ENCODE measurements around the gene TRIM41.
"Not testable (repeated sequence)": the region's sequence is repeated elsewhere in the genome, so short reads cannot be mapped to it uniquely, and the experiment has no call there.

Gene TRIM41

GRCh38 chr5:181223058-181223728 is at the start of gene TRIM41:
Gene TRIM41 (plus strand): TSS chr5:181223281. CDS start chr5:181224000, 719 bp downstream.
- DNase-seq (ENCODE audit: low read depth in 2 of 2) = peak; percentile 96 to 97

GRCh38 chr5:181173420-181174342 is 49.4 kb upstream of the TRIM41 start:
- DNase-seq (ENCODE audit: low read depth in 2 of 2) = peak; percentile 46 to 76

- DNase-seq (ENCODE audit: low read depth in 2 of 2) = no peak
Measured at GRCh38 chr5:181176254-181176952, 46.7 kb upstream of the TRIM41 start.

- DNase-seq (ENCODE audit: low read depth in 2 of 2) = not testable (repeated sequence)
Measured at GRCh38 chr5:181177559-181177958, 45.5 kb upstream of the TRIM41 start.

GRCh38 chr5:181181650-181182565 is 41.2 kb upstream of the TRIM41 start:
- no peak for DNase-seq (ENCODE audit: low read depth in 2 of 2)

- no peak for DNase-seq (ENCODE audit: low read depth in 2 of 2)
Measured at GRCh38 chr5:181182651-181183050, 40.4 kb upstream of the TRIM41 start.

- no peak for DNase-seq (ENCODE audit: low read depth in 2 of 2)
Measured at GRCh38 chr5:181184845-181185216, 38.2 kb upstream of the TRIM41 start.

- DNase-seq (ENCODE audit: low read depth in 2 of 2) = no peak
Measured at GRCh38 chr5:181185560-181185959, 37.5 kb upstream of the TRIM41 start.

GRCh38 chr5:181186022-181186421 is 37.1 kb upstream of the TRIM41 start:
- no peak for DNase-seq (ENCODE audit: low read depth in 2 of 2)

GRCh38 chr5:181186986-181187499 is 36.0 kb upstream of the TRIM41 start:
- DNase-seq (ENCODE audit: low read depth in 2 of 2) = no peak

- peak; percentile 63 to 78 for DNase-seq (ENCODE audit: low read depth in 2 of 2)
Measured at GRCh38 chr5:181187500-181188213, 35.4 kb upstream of the TRIM41 start.

GRCh38 chr5:181188700-181189362 is 34.2 kb upstream of the TRIM41 start:
- peak; percentile 66 to 80 for DNase-seq (ENCODE audit: low read depth in 2 of 2)

- peak; percentile 54 to 65 for DNase-seq (ENCODE audit: low read depth in 2 of 2)
Measured at GRCh38 chr5:181189363-181189961, 33.6 kb upstream of the TRIM41 start.

GRCh38 chr5:181189962-181190710 is 32.9 kb upstream of the TRIM41 start:
- no peak for DNase-seq (ENCODE audit: low read depth in 2 of 2)

GRCh38 chr5:181190711-181191525 is 32.2 kb upstream of the TRIM41 start:
- DNase-seq (ENCODE audit: low read depth in 2 of 2) = peak; percentile 42 to 44

- DNase-seq (ENCODE audit: low read depth in 2 of 2) = peak; percentile 92 to 93
Measured at GRCh38 chr5:181191526-181192336, 31.4 kb upstream of the TRIM41 start.
